Caco-2 (cell line): ENCODE data around the gene ARSB. TPM values are rescaled to one million over a fixed set of nuclear protein-coding genes. Genes with fewer than 3 reads are reported as not detected.

Experiments used
- BruUV-seq: library from RNA; stranded (reverse); fragments of 400-500 nt; replicated peaks from 2 replicates; lab custom pipeline; 2021; lab: Mats Ljungman, UMichigan
- CTCF ChIA-PET: fragments of 300-600 bp; sonication (Branson Sonifier 250); formaldehyde crosslinking; loops from one replicate; lab custom pipeline; 2022; ENCODE audit warnings: antibody characterized with exemption; lab: Charles Lee
- POLR2A ChIA-PET: fragments of 300-600 bp; sonication (Branson Sonifier 250); formaldehyde crosslinking; loops from one replicate; lab custom pipeline; 2022; ENCODE audit warnings: antibody characterized with exemption; lab: Charles Lee
- DNase-seq, 2 experiments: peaks; one replicate each; pipeline versions ENCODE4 v3.0.0 to v3.0.0-alpha.2; 2020 to 2022
- H3K27me3 ChIP-seq: replicated peaks from 2 replicates; pipeline ENCODE4 v1.6.0; 2011; ENCODE audit warnings: low read length; ENCODE audit not compliant: control insufficient read depth, insufficient read depth
- H3K36me3 ChIP-seq: 2 replicates; pipeline ENCODE4 v1.5.1; 2011; ENCODE audit warnings: low read length; ENCODE audit not compliant: control insufficient read depth, insufficient read depth
- H3K4me1 ChIP-seq: fragments of 250-450 bp; sonication (Bioruptor Pico); 2 replicates; pipeline ENCODE4 v1.5.1; 2020; ENCODE audit warnings: mild to moderate bottlenecking
- H3K4me3 ChIP-seq: 2 replicates; pipeline ENCODE4 v1.5.1; 2011; ENCODE audit warnings: low read depth, mild to moderate bottlenecking, control low read depth, low read length
- H3K9me3 ChIP-seq: fragments of 250-450 bp; sonication (Bioruptor Pico); 2 replicates; pipeline ENCODE4 v1.5.1; 2020; ENCODE audit warnings: mild to moderate bottlenecking, moderate library complexity
- H3K27ac Mint-ChIP-seq: one replicate; pipeline ENCODE4 v1.8.0; 2022; ENCODE audit warnings: mixed read lengths; ENCODE audit not compliant: unreplicated experiment
- H3K27me3 Mint-ChIP-seq: one replicate; pipeline ENCODE4 v1.8.0; 2022; ENCODE audit warnings: mixed read lengths; ENCODE audit not compliant: insufficient read depth, unreplicated experiment
- H3K36me3 Mint-ChIP-seq: one replicate; pipeline ENCODE4 v1.8.0; 2022; ENCODE audit warnings: mild to moderate bottlenecking, mixed read lengths; ENCODE audit not compliant: insufficient read depth, unreplicated experiment
- H3K4me1 Mint-ChIP-seq: one replicate; pipeline ENCODE4 v1.8.0; 2022; ENCODE audit warnings: low read depth, mixed read lengths; ENCODE audit not compliant: unreplicated experiment
- H3K4me3 Mint-ChIP-seq: one replicate; pipeline ENCODE4 v1.8.0; 2022; ENCODE audit warnings: mild to moderate bottlenecking, moderate library complexity, mixed read lengths; ENCODE audit not compliant: unreplicated experiment
- H3K9me3 Mint-ChIP-seq: one replicate; pipeline ENCODE4 v1.8.0; 2022; ENCODE audit warnings: mixed read lengths; ENCODE audit not compliant: unreplicated experiment
- intact Hi-C: fragments of 100-400 bp; cut with micrococcal nuclease; formaldehyde crosslinking; loops from one replicate; pipeline ENCODE4 v1.10.0; 2022; ENCODE audit not compliant: unreplicated experiment
- total RNA-seq: library from RNA; stranded (reverse); gene quantifications from 2 replicates; pipeline ENCODE4 v1.2.3, GENCODE V29; 2022
- TF ChIP-seq, protein P1 (sequence below), 2 experiments: fragments of 200-600 bp in 1 of 2; IDR thresholded peaks; 1 replicate in 1 of 2; 2 replicates in 1 of 2; pipeline versions ENCODE4 v1.5.1 to v1.8.0; 2011 to 2022; ENCODE audit warnings: antibody characterized with exemption in 1 of 2, control low read depth in 1 of 2, inconsistent platforms in 1 of 2, low read depth in 1 of 2, low read length in 1 of 2, mild to moderate bottlenecking in 1 of 2, moderate library complexity in 1 of 2; ENCODE audit not compliant: insufficient read depth in 1 of 2, severe bottlenecking in 1 of 2, unreplicated experiment in 1 of 2

ARSB gene
- total RNA-seq, 1 experiment from 2014 or later: 17.4 TPM

DNA sequence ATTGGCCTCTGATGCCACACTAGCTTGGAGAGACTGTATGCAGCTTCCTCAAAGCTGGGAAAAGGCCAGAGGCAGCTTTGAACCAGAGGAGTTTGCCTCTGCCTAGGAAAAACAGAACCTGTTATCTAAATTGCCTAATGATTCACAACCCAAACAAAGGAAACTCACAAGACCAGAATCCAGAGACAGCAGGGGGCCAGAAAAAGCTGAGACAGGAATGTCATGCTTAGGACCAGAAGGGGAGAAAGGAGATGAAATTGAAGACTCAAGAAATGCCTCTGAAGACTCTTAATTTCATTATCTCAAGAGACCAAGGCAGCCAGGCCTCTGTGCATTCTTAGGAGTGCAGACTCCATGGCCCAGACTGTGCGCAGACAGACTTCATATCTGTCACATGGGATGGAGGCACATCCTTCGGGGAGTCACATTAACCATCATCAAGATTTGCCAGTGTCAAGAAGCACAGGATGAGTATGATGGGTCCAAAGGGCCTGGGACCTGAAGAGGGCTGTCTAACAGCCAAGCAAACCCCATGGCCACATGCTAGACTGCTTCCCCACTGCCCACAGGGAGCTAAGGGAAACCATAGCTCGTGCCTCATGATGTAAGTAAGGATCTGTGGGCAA lies 57.3 kb downstream of the ARSB start:
- Histone ChIP-seq H3K9me3 (no peaks in the 10 kb centered on the region), H3K4me3 (no peak overlapping the region), H3K4me1 (peaks cover 29% of the 10 kb centered on the region), H3K27me3 (no peaks in the 10 kb centered on the region), H3K36me3 (no peaks in the 10 kb centered on the region)
- POLR2A ChIA-PET: interaction anchor here (0.6 to 1.0 kb wide), 3 partner anchors 57 to 180 kb away, joined by 3 to 11 read pairs (median 4); partner anchors contain the start of gene ARSB
- no peaks in the 10 kb centered on the region for H3K36me3 Mint-ChIP-seq
- peak overlapping the region; percentile 11 for H3K4me3 Mint-ChIP-seq
- peak overlapping the region; percentile 79 for H3K27ac Mint-ChIP-seq
- no peaks in the 10 kb centered on the region for H3K27me3 Mint-ChIP-seq
- no TSS peak for BruUV-seq
- TF ChIP-seq, protein P1, sequence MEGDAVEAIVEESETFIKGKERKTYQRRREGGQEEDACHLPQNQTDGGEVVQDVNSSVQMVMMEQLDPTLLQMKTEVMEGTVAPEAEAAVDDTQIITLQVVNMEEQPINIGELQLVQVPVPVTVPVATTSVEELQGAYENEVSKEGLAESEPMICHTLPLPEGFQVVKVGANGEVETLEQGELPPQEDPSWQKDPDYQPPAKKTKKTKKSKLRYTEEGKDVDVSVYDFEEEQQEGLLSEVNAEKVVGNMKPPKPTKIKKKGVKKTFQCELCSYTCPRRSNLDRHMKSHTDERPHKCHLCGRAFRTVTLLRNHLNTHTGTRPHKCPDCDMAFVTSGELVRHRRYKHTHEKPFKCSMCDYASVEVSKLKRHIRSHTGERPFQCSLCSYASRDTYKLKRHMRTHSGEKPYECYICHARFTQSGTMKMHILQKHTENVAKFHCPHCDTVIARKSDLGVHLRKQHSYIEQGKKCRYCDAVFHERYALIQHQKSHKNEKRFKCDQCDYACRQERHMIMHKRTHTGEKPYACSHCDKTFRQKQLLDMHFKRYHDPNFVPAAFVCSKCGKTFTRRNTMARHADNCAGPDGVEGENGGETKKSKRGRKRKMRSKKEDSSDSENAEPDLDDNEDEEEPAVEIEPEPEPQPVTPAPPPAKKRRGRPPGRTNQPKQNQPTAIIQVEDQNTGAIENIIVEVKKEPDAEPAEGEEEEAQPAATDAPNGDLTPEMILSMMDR (IDR thresholded peaks at IDR 0.05; ENCODE audit: insufficient read depth in 1 of 2, low read depth in 1 of 2, low read length in 1 of 2, severe bottlenecking in 1 of 2, unreplicated experiment in 1 of 2): no peak
- H3K4me1 Mint-ChIP-seq: peaks cover 33% of the 10 kb centered on the region
- CTCF ChIA-PET: interaction anchor here (0.5 to 1.5 kb wide), 4 partner anchors 28 to 429 kb away, joined by 3 to 11 read pairs (median 5); no protein-coding TSS in a partner anchor
- intact Hi-C loops: loop anchor here (1.0 kb wide), 2 partner anchors 31 to 38 kb away; no protein-coding TSS in a partner anchor
- DNase-seq: peak; percentile 69 to 79
- no peaks in the 10 kb centered on the region for H3K9me3 Mint-ChIP-seq

GRCh38 chr5:78926252-78926651 lies 58.9 kb downstream of the ARSB start:
- DNase-seq: no peak
- Histone ChIP-seq H3K9me3 (no peaks in the 10 kb centered on the region), H3K27me3 (no peaks in the 10 kb centered on the region), H3K4me1 (peaks cover 29% of the 10 kb centered on the region), H3K36me3 (no peaks in the 10 kb centered on the region), H3K4me3 (no peak overlapping the region)
- Mint-ChIP-seq H3K4me1 (peaks cover 33% of the 10 kb centered on the region), H3K9me3 (no peaks in the 10 kb centered on the region), H3K36me3 (no peaks in the 10 kb centered on the region), H3K27ac (no peak overlapping the region), H3K4me3 (no peak overlapping the region), H3K27me3 (no peaks in the 10 kb centered on the region)
- TF ChIP-seq, protein P1 (IDR thresholded peaks at IDR 0.05; ENCODE audit: insufficient read depth in 1 of 2, low read depth in 1 of 2, low read length in 1 of 2, severe bottlenecking in 1 of 2, unreplicated experiment in 1 of 2): no peak
- ChIA-PET POLR2A (no interaction called here), CTCF (no interaction called here)
- intact Hi-C loops: no loop called here
- BruUV-seq: no TSS peak

GRCh38 chr5:78925129-78925876 lies 59.8 kb downstream of the ARSB start:
- H3K4me1 ChIP-seq: peaks cover 29% of the 10 kb centered on the region
- Mint-ChIP-seq H3K4me1 (peaks cover 32% of the 10 kb centered on the region), H3K9me3 (no peaks in the 10 kb centered on the region), H3K36me3 (no peaks in the 10 kb centered on the region), H3K4me3 (no peak overlapping the region), H3K27me3 (no peaks in the 10 kb centered on the region), H3K27ac (no peak overlapping the region)
- no peaks in the 10 kb centered on the region for H3K27me3 ChIP-seq
- H3K9me3 ChIP-seq: no peaks in the 10 kb centered on the region
- no peaks in the 10 kb centered on the region for H3K36me3 ChIP-seq
- intact Hi-C loops: no loop called here
- POLR2A ChIA-PET: no interaction called here
- CTCF ChIA-PET: no interaction called here
- no peak for DNase-seq
- H3K4me3 ChIP-seq: no peak overlapping the region
- TF ChIP-seq, protein P1 (IDR thresholded peaks at IDR 0.05; ENCODE audit: insufficient read depth in 1 of 2, low read depth in 1 of 2, low read length in 1 of 2, severe bottlenecking in 1 of 2, unreplicated experiment in 1 of 2): no peak
- BruUV-seq: no TSS peak
